Neuronal stem cell (in vitro differentiated cells): ENCODE measurements around the gene ARHGAP18.

Source experiments
- DNase-seq: peaks from one replicate; pipeline ENCODE4 v3.0.0-alpha.2; 2013; ENCODE audit warnings: low spot score
- H2AFZ ChIP-seq: one replicate; pipeline ENCODE4 v1.6.1; 2013; ENCODE audit warnings: mild to moderate bottlenecking, low read length, inconsistent platforms
- H2AK5ac ChIP-seq: 2 replicates; pipeline ENCODE4 v1.6.1; 2013; ENCODE audit warnings: low read depth, mild to moderate bottlenecking, inconsistent platforms, low read length, moderate library complexity, mixed read lengths
- H2BK120ac ChIP-seq: 2 replicates; pipeline ENCODE4 v1.6.1; 2013; ENCODE audit warnings: low read depth, mild to moderate bottlenecking, inconsistent platforms, low read length, moderate library complexity, mixed read lengths
- H2BK12ac ChIP-seq: one replicate; pipeline ENCODE4 v1.6.1; 2013; ENCODE audit warnings: low read length, inconsistent platforms
- H2BK15ac ChIP-seq: 2 replicates; pipeline ENCODE4 v1.6.1; 2013; ENCODE audit warnings: mild to moderate bottlenecking, low read length, inconsistent platforms, mixed read lengths
- H2BK5ac ChIP-seq: one replicate; pipeline ENCODE4 v1.6.1; 2013; ENCODE audit warnings: inconsistent platforms, mild to moderate bottlenecking, low read length, moderate library complexity
- H3K14ac ChIP-seq: one replicate; pipeline ENCODE4 v1.6.1; 2013; ENCODE audit warnings: low read length, inconsistent platforms
- H3K18ac ChIP-seq: 2 replicates; pipeline ENCODE4 v1.6.1; 2013; ENCODE audit warnings: low read length, inconsistent platforms
- H3K23ac ChIP-seq: 2 replicates; pipeline ENCODE4 v1.6.1; 2013; ENCODE audit warnings: low read depth, mild to moderate bottlenecking, mixed read lengths, low read length, inconsistent platforms; ENCODE audit not compliant: poor library complexity
- H3K27ac ChIP-seq: replicated peaks from 3 replicates; pipeline ENCODE4 v1.5.1; 2013; ENCODE audit warnings: low read length, inconsistent platforms
- H3K27me3 ChIP-seq, 3 experiments: 2 replicates each; pipeline ENCODE4 v1.6.1; 2013; ENCODE audit warnings: low read length in 3 of 3, mild to moderate bottlenecking in 2 of 3, inconsistent platforms in 1 of 3, low read depth in 1 of 3, mixed read lengths in 1 of 3, moderate library complexity in 1 of 3; ENCODE audit not compliant: control insufficient read depth in 3 of 3, insufficient read depth in 3 of 3
- H3K36me3 ChIP-seq, 2 donors: replicated peaks in 1 of 2; 2 replicates each; pipeline ENCODE4 v1.6.1; 2013; ENCODE audit warnings: low read length in 2 of 2; ENCODE audit not compliant: control insufficient read depth in 2 of 2, insufficient read depth in 2 of 2
- H3K4ac ChIP-seq: 2 replicates; pipeline ENCODE4 v1.6.1; 2013; ENCODE audit warnings: inconsistent platforms, mild to moderate bottlenecking, low read length, moderate library complexity
- H3K4me1 ChIP-seq, 2 donors: 1 replicate in 1 of 2; 2 replicates in 1 of 2; pipeline ENCODE4 v1.6.1; 2013; ENCODE audit warnings: low read length in 2 of 2, low read depth in 1 of 2; ENCODE audit not compliant: control insufficient read depth in 2 of 2, insufficient read depth in 1 of 2
- H3K4me2 ChIP-seq: one replicate; pipeline ENCODE4 v1.6.1; 2013; ENCODE audit warnings: mild to moderate bottlenecking, low read length, inconsistent platforms; ENCODE audit not compliant: insufficient read depth, poor library complexity, severe bottlenecking
- H3K4me3 ChIP-seq, 2 donors: 2 replicates each; pipeline ENCODE4 v1.5.1; 2013; ENCODE audit warnings: low read length in 2 of 2, mild to moderate bottlenecking in 2 of 2, inconsistent platforms in 1 of 2, moderate library complexity in 1 of 2
- H3K79me1 ChIP-seq: one replicate; pipeline ENCODE4 v1.6.1; 2013; ENCODE audit warnings: low read depth, mild to moderate bottlenecking, inconsistent platforms, low read length, moderate library complexity
- H3K9ac ChIP-seq: one replicate; pipeline ENCODE4 v1.6.1; 2013; ENCODE audit warnings: mild to moderate bottlenecking, low read depth, low read length, inconsistent platforms; ENCODE audit not compliant: poor library complexity
- H3K9me3 ChIP-seq, 2 donors: replicated peaks in 1 of 2; 2 replicates each; pipeline versions ENCODE3 to v1.6.1; 2013; ENCODE audit warnings: low read length in 2 of 2, mild to moderate bottlenecking in 2 of 2, inconsistent platforms in 1 of 2, low read depth in 1 of 2, mixed read lengths in 1 of 2, moderate library complexity in 1 of 2; ENCODE audit not compliant: control insufficient read depth in 2 of 2, insufficient read depth in 1 of 2
- H4K8ac ChIP-seq: one replicate; pipeline ENCODE4 v1.6.1; 2013; ENCODE audit warnings: low read depth, mild to moderate bottlenecking, inconsistent platforms, low read length, moderate library complexity
- H4K91ac ChIP-seq: one replicate; pipeline ENCODE4 v1.6.1; 2013; ENCODE audit warnings: low read length, low read depth, mild to moderate bottlenecking, inconsistent platforms; ENCODE audit not compliant: poor library complexity
- WGBS, 2 donors: extraction: QIAGEN DNeasy Blood & Tissue Kit; methylation state at CpG; one replicate each; pipeline ENCODE4 v1.1.7; 2013; ENCODE audit warnings: missing lambda C conversion rate in 2 of 2, mixed read lengths in 1 of 2; ENCODE audit not compliant: insufficient read length in 2 of 2, insufficient replicate concordance in 1 of 2; ENCODE audit errors: extremely low coverage in 2 of 2; 5-methylcytosine and 5-hydroxymethylcytosine counted together

ARHGAP18 gene

DNA sequence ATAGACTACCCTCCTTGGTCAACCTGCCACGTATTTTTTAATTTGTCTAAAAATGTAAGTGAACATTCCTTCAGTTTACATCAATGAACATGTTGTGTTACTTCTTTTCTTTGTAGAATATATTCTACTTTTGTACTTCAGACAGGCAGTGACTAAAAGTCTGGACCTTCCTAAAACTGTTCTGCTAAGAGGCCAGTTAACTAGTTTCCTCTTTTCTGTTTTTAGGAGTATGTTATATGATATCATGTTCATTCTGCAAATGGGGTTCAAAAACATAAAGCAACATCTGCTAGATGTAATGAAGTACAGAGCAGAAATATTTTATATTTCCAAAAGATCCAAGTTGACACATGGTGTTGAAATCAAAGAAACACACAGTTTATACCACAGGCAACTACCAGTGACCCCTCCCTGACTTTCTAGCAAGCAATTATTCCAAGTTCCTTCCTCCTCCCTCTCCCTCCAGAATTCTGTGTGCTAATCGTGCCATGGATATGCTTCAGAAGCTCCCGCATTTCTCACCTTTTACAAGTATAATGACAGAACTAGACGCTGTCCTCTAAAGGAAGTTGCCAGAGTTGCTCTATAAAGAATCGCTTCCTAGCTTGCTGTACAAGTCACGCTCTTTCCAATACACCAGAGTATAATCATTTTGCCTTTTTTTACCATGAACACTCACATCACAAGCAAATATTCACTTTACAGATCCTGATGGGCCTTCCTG is 64.7 kb downstream of the ARHGAP18 start:
- H3K4me1 ChIP-seq: peaks cover 0 to 2% of the 10 kb centered on the region in 2 donors
- no peak overlapping the region for H3K4ac ChIP-seq
- H2BK5ac ChIP-seq: no peak overlapping the region
- H3K4me3 ChIP-seq: no peak overlapping the region
- no peak for DNase-seq
- no peaks in the 10 kb centered on the region for H3K79me1 ChIP-seq
- H3K36me3 ChIP-seq: no peaks in the 10 kb centered on the region
- no peak overlapping the region for H3K9ac ChIP-seq
- no peak overlapping the region for H2BK12ac ChIP-seq
- H2AK5ac ChIP-seq: no peak overlapping the region
- H4K8ac ChIP-seq: no peak overlapping the region
- H3K27ac ChIP-seq: no peak overlapping the region
- no peak overlapping the region for H3K18ac ChIP-seq
- no peaks in the 10 kb centered on the region for H3K9me3 ChIP-seq
- no CpG with 5 or more reads among the region's 6 CpGs for WGBS, 2 donors
- H2AFZ ChIP-seq: peak overlapping the region; percentile 13
- no peak overlapping the region for H3K23ac ChIP-seq
- no peak overlapping the region for H3K14ac ChIP-seq
- no peak overlapping the region for H4K91ac ChIP-seq
- H3K4me2 ChIP-seq: no peak overlapping the region
- H3K27me3 ChIP-seq: no peaks in the 10 kb centered on the region
- H2BK15ac ChIP-seq: no peak overlapping the region
- no peak overlapping the region for H2BK120ac ChIP-seq

DNA sequence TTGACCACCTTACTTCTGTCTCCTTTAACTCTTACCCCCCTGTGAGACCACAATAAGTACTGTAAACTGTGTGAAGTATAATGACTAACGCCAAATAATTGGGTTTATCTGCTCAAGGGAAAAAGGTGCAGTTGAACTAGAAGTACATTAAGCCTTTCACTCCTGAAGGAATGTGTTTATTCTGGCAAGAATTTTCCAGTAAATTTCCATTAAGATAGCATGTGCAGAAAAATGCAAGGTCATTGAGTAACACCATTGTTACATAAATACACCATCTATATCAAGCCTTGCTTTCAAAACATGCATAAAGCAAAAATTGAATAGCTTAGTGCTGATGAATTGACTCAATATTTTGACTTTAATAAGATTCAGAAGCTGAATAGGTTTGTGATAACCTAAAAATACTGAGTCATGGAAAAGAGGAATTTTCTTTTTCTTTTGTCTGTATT is 65.4 kb downstream of the ARHGAP18 start:
- Histone ChIP-seq H3K23ac (no peak overlapping the region), H3K4me1 (peaks cover 0 to 2% of the 10 kb centered on the region in 2 donors), H2AFZ (no peak overlapping the region)

DNA sequence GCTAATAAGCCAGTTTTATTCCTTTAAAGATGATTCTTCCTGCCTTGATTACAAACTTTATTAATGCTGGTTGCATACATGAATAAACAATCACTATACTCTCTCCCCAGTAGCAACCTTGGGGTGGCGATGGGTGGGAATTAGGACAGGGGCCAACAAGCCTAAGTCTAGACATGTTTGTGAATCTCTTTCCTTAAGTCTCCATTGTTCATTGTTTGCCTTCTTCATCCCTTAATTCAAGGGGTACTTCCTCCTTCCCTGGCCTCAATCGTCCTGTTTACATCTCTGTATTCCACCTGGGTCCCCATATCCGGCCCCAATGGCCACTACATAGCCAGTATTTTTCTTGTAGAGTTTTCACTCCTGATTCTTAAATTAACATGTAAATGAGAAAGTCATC is 66.0 kb downstream of the ARHGAP18 start:
- Histone ChIP-seq H3K4ac (no peak overlapping the region), H2AK5ac (no peak overlapping the region), H3K23ac (no peak overlapping the region), H3K4me3 (no peak overlapping the region), H3K9me3 (no peaks in the 10 kb centered on the region), H3K9ac (no peak overlapping the region), H3K18ac (no peak overlapping the region), H3K36me3 (no peaks in the 10 kb centered on the region), H3K27ac (no peak overlapping the region), H3K14ac (no peak overlapping the region), H4K91ac (no peak overlapping the region), H3K27me3 (no peaks in the 10 kb centered on the region), H2BK15ac (no peak overlapping the region), H3K4me1 (peaks cover 0 to 2% of the 10 kb centered on the region in 2 donors), H4K8ac (no peak overlapping the region), H2BK12ac (no peak overlapping the region), H3K79me1 (no peaks in the 10 kb centered on the region), H2BK120ac (no peak overlapping the region), H2BK5ac (no peak overlapping the region), H2AFZ (no peak overlapping the region), H3K4me2 (no peak overlapping the region)
- no CpG with 5 or more reads among the region's 3 CpGs for WGBS, 2 donors
- DNase-seq: no peak

More for the DNA sequence above, 65.4 kb downstream of the ARHGAP18 start:
- WGBS, 2 donors: no CpG with 5 or more reads among the region's 1 CpG
- no peak overlapping the region for H4K8ac ChIP-seq
- no peak overlapping the region for H3K18ac ChIP-seq
- no peak overlapping the region for H4K91ac ChIP-seq
- DNase-seq: no peak
- no peak overlapping the region for H3K4me3 ChIP-seq
- H3K14ac ChIP-seq: no peak overlapping the region
- no peak overlapping the region for H2BK15ac ChIP-seq
- no peak overlapping the region for H2BK5ac ChIP-seq
- H2BK120ac ChIP-seq: no peak overlapping the region
- H3K79me1 ChIP-seq: no peaks in the 10 kb centered on the region
- no peak overlapping the region for H3K9ac ChIP-seq
- no peaks in the 10 kb centered on the region for H3K27me3 ChIP-seq
- no peaks in the 10 kb centered on the region for H3K36me3 ChIP-seq
- H2BK12ac ChIP-seq: no peak overlapping the region
- H3K4ac ChIP-seq: no peak overlapping the region
- H3K4me2 ChIP-seq: no peak overlapping the region
- H2AK5ac ChIP-seq: no peak overlapping the region
- no peaks in the 10 kb centered on the region for H3K9me3 ChIP-seq
- no peak overlapping the region for H3K27ac ChIP-seq

DNA sequence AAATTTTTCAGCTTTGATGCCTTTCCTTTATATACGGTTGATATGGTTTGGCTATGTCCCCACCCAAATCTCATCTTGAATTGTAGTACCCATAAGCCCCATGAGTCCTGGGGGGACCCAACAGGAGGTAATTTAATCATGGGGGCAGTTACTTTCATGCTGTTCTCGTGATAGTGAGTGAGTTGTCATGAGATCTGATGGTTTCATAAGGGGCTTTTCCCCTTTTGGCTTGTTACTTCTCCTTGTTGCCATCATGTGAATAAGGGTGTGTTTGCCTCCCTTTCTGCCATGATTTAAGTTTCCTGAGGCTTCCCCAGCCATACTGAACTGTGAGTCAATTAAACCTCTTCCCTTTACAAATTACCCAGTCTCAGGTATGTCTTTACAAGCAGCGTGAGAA is 66.8 kb downstream of the ARHGAP18 start:
- H3K27me3 ChIP-seq: no peaks in the 10 kb centered on the region
- H3K4me3 ChIP-seq: no peak overlapping the region
- no peaks in the 10 kb centered on the region for H3K9me3 ChIP-seq
- H3K4me1 ChIP-seq: peaks cover 0 to 4% of the 10 kb centered on the region in 2 donors
- no peak overlapping the region for H2BK5ac ChIP-seq
- H4K91ac ChIP-seq: no peak overlapping the region
- no peak overlapping the region for H4K8ac ChIP-seq
- H3K79me1 ChIP-seq: no peaks in the 10 kb centered on the region
- no peak overlapping the region for H3K4me2 ChIP-seq
- no peak overlapping the region for H3K4ac ChIP-seq
- no peak overlapping the region for H2AFZ ChIP-seq
- WGBS, 2 donors: no CpG with 5 or more reads among the region's 3 CpGs
- H3K23ac ChIP-seq: no peak overlapping the region
- H3K14ac ChIP-seq: no peak overlapping the region
- H2BK15ac ChIP-seq: no peak overlapping the region
- no peak overlapping the region for H2BK12ac ChIP-seq
- no peaks in the 10 kb centered on the region for H3K36me3 ChIP-seq
- no peak overlapping the region for H2AK5ac ChIP-seq
- H3K18ac ChIP-seq: no peak overlapping the region
- DNase-seq: no peak
- H3K27ac ChIP-seq: no peak overlapping the region
- H3K9ac ChIP-seq: no peak overlapping the region
- H2BK120ac ChIP-seq: no peak overlapping the region
